A673 (cell line): Measurements from ENCODE around the gene IFFO2.

ENCODE experiments used
- CTCF ChIP-seq: fragments of 300-800, 200-600 bp; sonication (generic); conservative IDR thresholded peaks from 2 replicates; pipeline ENCODE4 v1.5.1; 2017; ENCODE audit warnings: low read depth, mild to moderate bottlenecking, antibody characterized with exemption, low read length, moderate library complexity, mixed read lengths
- EZH2 ChIP-seq: fragments of 200-600 bp; sonication (generic); IDR thresholded peaks from 2 replicates; pipeline ENCODE4 v1.6.1; 2017; ENCODE audit warnings: borderline replicate concordance, low read depth, mild to moderate bottlenecking, mixed read lengths, antibody characterized with exemption, low read length; ENCODE audit not compliant: poor library complexity, severe bottlenecking

- TF ChIP-seq EZH2 = no peak
- no peak for TF ChIP-seq CTCF
These were observed 16.8 kb downstream of the IFFO2 start for GRCh38 chr1:18939398-18940302.
